GM21390 (cell line): ENCODE results near the gene C16orf74.

ENCODE experiments used
- ATAC-seq: cut with Tn5 transposase; IDR thresholded peaks from one replicate; pipeline ENCODE4 v1.9.1; 2021; ENCODE audit not compliant: unreplicated experiment

Gene C16orf74

GRCh38 chr16:85677383-85677967 is 73.4 kb downstream of the C16orf74 start:
- no peak for ATAC-seq

- no peak for ATAC-seq
These were observed 74.4 kb downstream of the C16orf74 start for GRCh38 chr16:85676466-85676865.

GRCh38 chr16:85675251-85675874 is 75.5 kb downstream of the C16orf74 start:
- ATAC-seq = no peak

- ATAC-seq = peak; percentile 51
These were observed 76.1 kb downstream of the C16orf74 start for GRCh38 chr16:85674828-85675227.

- no peak for ATAC-seq
These were observed 76.5 kb downstream of the C16orf74 start for GRCh38 chr16:85674418-85674755.

- ATAC-seq = no peak
These were observed 77.1 kb downstream of the C16orf74 start for GRCh38 chr16:85673529-85674417.

GRCh38 chr16:85670840-85671239 is 80.1 kb downstream of the C16orf74 start:
- no peak for ATAC-seq

- ATAC-seq = no peak
These were observed 82.0 kb downstream of the C16orf74 start for GRCh38 chr16:85668676-85669424.

- ATAC-seq = no peak
These were observed 83.0 kb downstream of the C16orf74 start for GRCh38 chr16:85667841-85668413.

GRCh38 chr16:85667261-85667660 is 83.6 kb downstream of the C16orf74 start:
- no peak for ATAC-seq

GRCh38 chr16:85665929-85666328 is 85.0 kb downstream of the C16orf74 start:
- ATAC-seq = no peak

GRCh38 chr16:85665373-85665740 is 85.5 kb downstream of the C16orf74 start:
- no peak for ATAC-seq

- no peak for ATAC-seq
These were observed 86.1 kb downstream of the C16orf74 start for GRCh38 chr16:85664580-85665372.

GRCh38 chr16:85663891-85664321 is 87.0 kb downstream of the C16orf74 start:
- no peak for ATAC-seq

- no peak for ATAC-seq
These were observed 87.7 kb downstream of the C16orf74 start for GRCh38 chr16:85662976-85663830.

- no peak for ATAC-seq
These were observed 88.4 kb downstream of the C16orf74 start for GRCh38 chr16:85662482-85662812.

- no peak for ATAC-seq
These were observed 89.0 kb downstream of the C16orf74 start for GRCh38 chr16:85661740-85662481.

GRCh38 chr16:85660843-85661739 is 89.8 kb downstream of the C16orf74 start:
- no peak for ATAC-seq
